RWPE1 (cell line): ENCODE measurements around the gene FBXL17.

Experiments
- CTCF ChIA-PET: fragments of 350-600 bp; sonication (Branson Sonifier 250); formaldehyde crosslinking; extraction: SDS; loops from one replicate; lab custom pipeline; 2021; lab: Yijun Ruan, JAX
- POLR2A ChIA-PET: fragments of 400-600 bp; formaldehyde crosslinking; extraction: SDS; loops from one replicate; lab custom pipeline; 2020; ENCODE audit warnings: antibody characterized with exemption; ENCODE audit not compliant: low non-redundant PET; lab: Yijun Ruan, JAX
- DNase-seq: peaks from one replicate; pipeline ENCODE4 v3.0.0; 2012; ENCODE audit warnings: low spot score
- H3K27ac ChIP-seq: fragments of 450-650 bp; 2 replicates; pipeline ENCODE4 v1.5.1; 2017
- CTCF ChIP-seq: fragments of 450-650 bp; conservative IDR thresholded peaks from 2 replicates; pipeline ENCODE4 v1.5.1; 2017; ENCODE audit warnings: low read depth, mild to moderate bottlenecking

The FBXL17 gene

GRCh38 chr5:108046955-108047670 lies 334.8 kb downstream of the FBXL17 start:
- H3K27ac ChIP-seq = no peak overlapping the region
- no peak for TF ChIP-seq CTCF
- POLR2A ChIA-PET = no interaction called here
- DNase-seq = no peak
- CTCF ChIA-PET = no interaction called here

- DNase-seq = no peak
- POLR2A ChIA-PET = no interaction called here
Measured at GRCh38 chr5:108036482-108036881, 345.4 kb downstream of the FBXL17 start.

DNA sequence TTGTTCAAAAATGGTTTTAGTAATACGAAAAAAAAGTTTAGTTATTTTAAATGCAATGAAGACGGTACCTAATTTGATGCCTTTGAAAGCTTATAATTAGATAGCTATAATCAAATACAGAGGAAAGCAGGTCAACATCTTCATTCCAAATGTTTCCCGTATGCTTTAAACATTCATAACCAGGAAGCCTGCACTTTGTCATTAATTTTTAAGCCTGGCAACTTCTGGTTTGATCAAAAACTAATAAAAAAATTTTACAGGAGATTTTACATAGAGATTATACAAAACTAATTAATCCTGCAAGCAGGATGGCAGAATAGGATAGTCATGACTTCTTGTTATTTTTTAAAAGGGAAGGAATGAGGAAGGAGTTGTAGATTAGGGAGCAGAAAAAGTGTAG lies 353.0 kb downstream of the FBXL17 start:
- H3K27ac ChIP-seq = no peak overlapping the region
- no peak for DNase-seq
- no peak for TF ChIP-seq CTCF
- POLR2A ChIA-PET = no interaction called here
- CTCF ChIA-PET = interaction anchor here (0.6 kb wide), 1 partner anchor 945 kb away, joined by 3 read pairs; no protein-coding TSS in a partner anchor

More at GRCh38 chr5:108036482-108036881, 345.4 kb downstream of the FBXL17 start:
- H3K27ac ChIP-seq = no peak overlapping the region
- CTCF ChIA-PET = interaction anchor here (0.7 kb wide), 1 partner anchor 107 kb away, joined by 5 read pairs; no protein-coding TSS in a partner anchor
- TF ChIP-seq CTCF = no peak

DNA sequence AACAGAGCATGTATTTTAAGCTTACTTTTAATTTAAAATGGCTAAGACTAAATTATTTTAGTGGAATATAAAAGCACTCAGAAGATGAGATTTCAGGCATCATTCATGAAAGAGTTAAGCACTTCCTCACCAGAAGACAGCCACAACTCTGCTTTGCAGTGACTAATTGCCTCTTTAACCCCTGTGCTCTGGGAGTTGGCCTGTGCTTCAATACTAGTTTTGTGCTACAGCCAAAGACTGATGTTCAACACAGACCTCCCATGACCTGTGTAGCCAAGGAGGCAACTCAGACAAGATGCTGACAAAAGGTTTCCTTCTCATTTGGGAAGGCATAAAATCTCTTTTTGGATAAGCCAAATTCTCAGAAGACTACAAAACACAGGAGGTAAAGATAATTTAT lies 353.5 kb downstream of the FBXL17 start:
- no peak for DNase-seq
- ChIA-PET CTCF (interaction anchor here (0.5 to 0.6 kb wide), 2 partner anchors 232 to 945 kb away, joined by 3 to 6 read pairs; no protein-coding TSS in a partner anchor), POLR2A (no interaction called here)
- no peak for TF ChIP-seq CTCF
- H3K27ac ChIP-seq = no peak overlapping the region

DNA sequence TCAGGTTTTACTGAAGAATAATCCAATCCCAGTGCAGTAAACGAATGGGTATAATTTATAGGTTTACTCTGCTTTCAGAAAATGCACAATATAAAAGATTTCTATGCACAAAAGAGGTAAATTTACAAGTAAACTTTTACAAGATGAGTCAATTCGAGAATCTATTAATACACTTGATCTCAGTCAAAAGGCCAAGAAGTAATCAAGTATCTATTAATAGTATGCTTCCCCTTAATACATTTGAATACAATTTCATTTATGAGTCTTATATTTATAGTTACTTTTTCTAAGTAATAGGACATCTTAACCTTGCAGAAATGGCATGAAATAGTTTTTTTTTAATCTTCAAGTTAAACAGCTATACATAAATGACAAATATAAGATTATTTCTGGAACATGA lies 355.9 kb downstream of the FBXL17 start:
- ChIA-PET CTCF (interaction anchor here (0.7 kb wide), 1 partner anchor 24 kb away, joined by 4 read pairs; no protein-coding TSS in a partner anchor), POLR2A (no interaction called here)
- no peak for TF ChIP-seq CTCF
- H3K27ac ChIP-seq = no peak overlapping the region
- no peak for DNase-seq

GRCh38 chr5:108024986-108025385 lies 356.9 kb downstream of the FBXL17 start:
- CTCF ChIA-PET = no interaction called here
- TF ChIP-seq CTCF = no peak

More at GRCh38 chr5:108024986-108025385, 356.9 kb downstream of the FBXL17 start:
- H3K27ac ChIP-seq = no peak overlapping the region
- POLR2A ChIA-PET = no interaction called here
- no peak for DNase-seq
